Measurements from ENCODE around the gene EHD4.

The EHD4 gene

DNA sequence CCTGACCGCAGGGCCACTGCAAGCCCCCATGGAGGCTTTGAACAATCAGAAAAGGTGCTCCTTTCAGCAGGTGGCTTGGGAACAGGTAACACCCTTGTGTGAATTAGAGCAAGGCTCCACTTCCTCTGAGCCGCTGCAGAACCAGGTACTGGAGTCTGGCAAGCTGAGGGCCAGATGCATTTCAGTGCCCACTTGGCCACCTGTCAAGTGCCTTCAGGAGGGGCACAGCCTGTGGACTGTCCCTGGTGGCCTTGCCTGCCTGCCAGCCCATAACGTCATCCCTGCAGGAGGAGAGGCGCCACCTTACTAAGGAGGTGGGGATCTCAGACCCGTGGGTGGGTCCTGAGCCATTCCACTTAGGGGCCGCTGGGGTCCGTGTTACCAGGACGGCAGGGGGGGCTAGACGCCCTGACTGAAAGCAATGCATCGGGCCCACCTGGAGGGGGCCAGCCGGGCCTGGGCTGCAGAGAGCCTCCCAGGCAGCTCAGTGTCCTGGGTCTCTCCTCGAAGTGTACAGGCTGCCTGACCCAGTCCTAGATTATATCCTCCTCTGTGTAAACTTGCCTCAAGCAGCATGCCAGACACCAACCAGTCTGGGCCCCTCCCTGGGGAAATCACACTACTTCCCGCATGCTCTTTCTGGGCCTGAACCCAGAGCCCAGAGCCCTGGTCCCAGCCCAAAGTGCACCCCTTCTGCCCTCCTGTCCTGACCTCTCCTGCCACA lies 94.6 kb downstream of the EHD4 start:
- ChIA-PET CTCF (no interaction called here), POLR2A (no interaction called here)
- no peak for TF ChIP-seq CTCF (IDR thresholded peaks at IDR 0.05; ENCODE audit: insufficient read depth, low read length, missing control alignments)
- H3K4me3 ChIP-seq (ENCODE audit: low read depth, low read length) = no peak overlapping the region
- no peak for DNase-seq (ENCODE audit: low read depth, low spot score)

GRCh38 chr15:41876689-41877088 lies 95.7 kb downstream of the EHD4 start:
- CTCF ChIA-PET = no interaction called here
- DNase-seq (ENCODE audit: low read depth, low spot score) = no peak
- no peak for TF ChIP-seq CTCF (IDR thresholded peaks at IDR 0.05; ENCODE audit: insufficient read depth, low read length, missing control alignments)
- POLR2A ChIA-PET = no interaction called here
- no peak overlapping the region for H3K4me3 ChIP-seq (ENCODE audit: low read depth, low read length)

GRCh38 chr15:41876007-41876406 lies 96.3 kb downstream of the EHD4 start:
- no peak overlapping the region for H3K4me3 ChIP-seq (ENCODE audit: low read depth, low read length)
- TF ChIP-seq CTCF (IDR thresholded peaks at IDR 0.05; ENCODE audit: insufficient read depth, low read length, missing control alignments) = no peak
- ChIA-PET POLR2A (no interaction called here), CTCF (interaction anchor here (1.1 kb wide), 1 partner anchor 19 kb away, joined by 3 read pairs; no protein-coding TSS in a partner anchor)
- no peak for DNase-seq (ENCODE audit: low read depth, low spot score)

DNA sequence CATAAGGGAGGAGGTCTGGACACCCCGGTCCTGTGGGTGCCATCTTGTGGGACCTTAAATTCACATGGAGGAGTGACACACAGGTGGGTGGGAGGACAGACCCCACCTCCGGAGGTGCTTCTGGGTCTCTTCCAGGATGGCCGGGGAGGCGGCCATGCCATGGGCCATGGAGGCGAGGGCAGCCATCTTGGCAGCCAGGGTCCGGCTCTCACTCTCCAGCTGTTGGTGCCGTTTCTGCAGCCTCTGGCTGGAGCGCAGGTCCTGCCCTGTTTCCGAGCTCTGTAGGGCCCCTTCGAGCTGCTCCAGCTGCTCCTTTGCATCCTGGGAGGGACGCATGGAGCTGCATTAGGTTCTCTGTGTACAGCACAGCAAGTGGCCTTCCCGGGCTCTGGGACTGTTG lies 97.6 kb downstream of the EHD4 start:
- ChIA-PET CTCF (interaction anchor here (1.1 kb wide), 1 partner anchor 20 kb away, joined by 3 read pairs; no protein-coding TSS in a partner anchor), POLR2A (no interaction called here)
- H3K4me3 ChIP-seq (ENCODE audit: low read depth, low read length) = no peak overlapping the region
- no peak for TF ChIP-seq CTCF (IDR thresholded peaks at IDR 0.05; ENCODE audit: insufficient read depth, low read length, missing control alignments)
- no peak for DNase-seq (ENCODE audit: low read depth, low spot score)

DNA sequence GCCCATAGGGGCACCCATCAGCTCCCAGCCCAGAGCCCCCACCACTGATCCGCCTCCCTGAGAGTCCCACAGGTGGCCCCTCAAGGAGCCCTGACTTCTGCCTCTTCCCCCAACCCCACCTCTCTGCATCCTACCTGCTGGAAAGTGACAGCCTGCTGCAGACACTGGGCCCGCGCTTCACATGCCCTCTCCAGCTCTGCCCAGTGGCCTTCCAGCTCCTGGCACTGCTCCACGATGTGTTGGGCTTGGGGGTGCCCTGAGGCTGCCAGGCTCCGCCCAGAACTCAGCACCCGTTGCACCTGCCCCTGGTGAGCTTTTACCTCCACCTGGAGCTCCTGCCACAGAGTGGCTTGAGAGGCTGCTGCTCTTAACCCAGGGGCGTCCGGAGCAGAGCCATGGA lies 98.6 kb downstream of the EHD4 start:
- no peak overlapping the region for H3K4me3 ChIP-seq (ENCODE audit: low read depth, low read length)
- ChIA-PET CTCF (no interaction called here), POLR2A (no interaction called here)
- TF ChIP-seq CTCF (IDR thresholded peaks at IDR 0.05; ENCODE audit: insufficient read depth, low read length, missing control alignments) = no peak
- no peak for DNase-seq (ENCODE audit: low read depth, low spot score)

DNA sequence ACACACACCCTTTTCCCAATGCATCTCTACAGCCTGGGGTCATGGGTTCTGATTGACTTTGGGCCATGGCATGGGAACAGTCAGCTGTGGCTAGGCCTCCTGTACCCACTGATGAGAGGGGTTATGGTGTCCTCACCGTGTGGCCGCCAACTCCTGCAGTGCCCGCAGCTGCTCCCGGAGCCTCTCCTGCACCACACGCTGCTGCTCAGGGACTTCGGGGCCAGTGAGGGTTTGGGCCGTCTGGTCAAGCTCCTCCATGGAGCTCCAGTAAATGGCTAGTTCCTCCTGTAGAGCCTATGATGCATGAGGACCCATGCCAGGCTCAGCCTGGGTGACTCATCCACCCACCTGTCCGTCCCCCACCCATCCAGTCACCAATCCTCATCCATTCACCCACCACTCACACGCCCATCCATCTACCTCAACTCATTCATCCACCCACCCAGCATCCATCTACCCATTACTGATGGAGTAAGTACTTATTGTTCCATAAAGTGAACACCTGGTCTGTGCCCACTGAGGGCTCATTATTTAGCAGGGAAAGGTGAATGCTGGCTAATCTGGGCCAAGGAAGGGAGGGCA lies 100.1 kb downstream of the EHD4 start:
- H3K4me3 ChIP-seq (ENCODE audit: low read depth, low read length) = no peak overlapping the region
- ChIA-PET POLR2A (interaction anchor here (0.5 kb wide), 1 partner anchor 1262 kb away, joined by 3 read pairs; no protein-coding TSS in a partner anchor), CTCF (no interaction called here)
- TF ChIP-seq CTCF (IDR thresholded peaks at IDR 0.05; ENCODE audit: insufficient read depth, low read length, missing control alignments) = no peak
- DNase-seq (ENCODE audit: low read depth, low spot score) = no peak
